ENCODE measurements around the gene HMGCS2. TPM values are rescaled to one million over a fixed set of nuclear protein-coding genes. Genes with fewer than 3 reads are reported as not detected.

The HMGCS2 gene
- polyA plus RNA-seq, 1 of the 3 experiments (the other 2 are of a cell fraction): not detected

GRCh38 chr1:119799599-119800177 lies 31.0 kb upstream of the HMGCS2 start:
- Histone ChIP-seq H2AFZ (ENCODE audit: low read depth) (no peak overlapping the region), H4K20me1 (ENCODE audit: insufficient read depth) (no peaks in the 10 kb centered on the region), H3K79me2 (ENCODE audit: insufficient read depth) (no peaks in the 10 kb centered on the region), H3K9ac (no peak overlapping the region), H3K4me1 (ENCODE audit: control insufficient read depth in 1 of 2, insufficient read depth in 2 of 2, low read depth in 1 of 2, low read length in 1 of 2) (no peaks in the 10 kb centered on the region; a peak in 1 of 4 replicates), H3K27ac (ENCODE audit: low read depth in 2 of 2, low read length in 1 of 2) (no peak overlapping the region), H3K9me2 (no peaks in the 10 kb centered on the region), H3K27me3 (ENCODE audit: insufficient read depth) (no peaks in the 10 kb centered on the region; the same call in 1 of the 2 replicates), H3K36me3 (replicated peaks in 1 of 2; ENCODE audit: control insufficient read depth in 1 of 2, insufficient read depth in 2 of 2, low read length in 1 of 2) (no peaks in the 10 kb centered on the region), H3F3A (replicated peaks; ENCODE audit: insufficient read depth) (no peaks in the 10 kb centered on the region), H3K4me3 (ENCODE audit: low read depth in 2 of 2, low read length in 1 of 2) (no peak overlapping the region), H3K9me3 (no peaks in the 10 kb centered on the region), H3K4me2 (no peak overlapping the region)
- CTCF ChIA-PET: interaction anchor here (2.6 kb wide), 1 partner anchor 9 kb away, joined by 10 read pairs; no protein-coding TSS in a partner anchor
- WGBS (ENCODE audit: low lambda C conversion rate): 87% methylated on average over 15 of the region's 15 CpGs
- POLR2A ChIA-PET: no interaction called here
- TF ChIP-seq TCF12 (IDR thresholded peaks at IDR 0.05): no peak
- TF ChIP-seq, protein P1, sequence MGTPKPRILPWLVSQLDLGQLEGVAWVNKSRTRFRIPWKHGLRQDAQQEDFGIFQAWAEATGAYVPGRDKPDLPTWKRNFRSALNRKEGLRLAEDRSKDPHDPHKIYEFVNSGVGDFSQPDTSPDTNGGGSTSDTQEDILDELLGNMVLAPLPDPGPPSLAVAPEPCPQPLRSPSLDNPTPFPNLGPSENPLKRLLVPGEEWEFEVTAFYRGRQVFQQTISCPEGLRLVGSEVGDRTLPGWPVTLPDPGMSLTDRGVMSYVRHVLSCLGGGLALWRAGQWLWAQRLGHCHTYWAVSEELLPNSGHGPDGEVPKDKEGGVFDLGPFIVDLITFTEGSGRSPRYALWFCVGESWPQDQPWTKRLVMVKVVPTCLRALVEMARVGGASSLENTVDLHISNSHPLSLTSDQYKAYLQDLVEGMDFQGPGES (IDR thresholded peaks at IDR 0.05; ENCODE audit: low read depth, low read length): no peak
- TF ChIP-seq, protein P2, sequence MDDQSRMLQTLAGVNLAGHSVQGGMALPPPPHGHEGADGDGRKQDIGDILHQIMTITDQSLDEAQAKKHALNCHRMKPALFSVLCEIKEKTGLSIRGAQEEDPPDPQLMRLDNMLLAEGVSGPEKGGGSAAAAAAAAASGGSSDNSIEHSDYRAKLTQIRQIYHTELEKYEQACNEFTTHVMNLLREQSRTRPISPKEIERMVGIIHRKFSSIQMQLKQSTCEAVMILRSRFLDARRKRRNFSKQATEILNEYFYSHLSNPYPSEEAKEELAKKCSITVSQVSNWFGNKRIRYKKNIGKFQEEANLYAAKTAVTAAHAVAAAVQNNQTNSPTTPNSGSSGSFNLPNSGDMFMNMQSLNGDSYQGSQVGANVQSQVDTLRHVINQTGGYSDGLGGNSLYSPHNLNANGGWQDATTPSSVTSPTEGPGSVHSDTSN (IDR thresholded peaks at IDR 0.05): no peak
- no peak for TF ChIP-seq RCOR1 (IDR thresholded peaks at IDR 0.05; ENCODE audit: low read length)
- TF ChIP-seq EZH2phosphoT487 (IDR thresholded peaks at IDR 0.05; ENCODE audit: borderline replicate concordance, low read depth): no peak
- no peak for TF ChIP-seq NRF1 (IDR thresholded peaks at IDR 0.05; ENCODE audit: low read depth, low read length)
- TF ChIP-seq CHD2 (IDR thresholded peaks at IDR 0.05; ENCODE audit: low read length, partially characterized antibody): no peak
- no peak for DNase-seq

GRCh38 chr1:119799003-119799402 lies 30.3 kb upstream of the HMGCS2 start:
- CTCF ChIA-PET: interaction anchor here (2.6 kb wide), 1 partner anchor 10 kb away, joined by 10 read pairs; no protein-coding TSS in a partner anchor
- H3K79me2 ChIP-seq (ENCODE audit: insufficient read depth): no peaks in the 10 kb centered on the region

More at GRCh38 chr1:119799003-119799402, 30.3 kb upstream of the HMGCS2 start:
- no peaks in the 10 kb centered on the region; the same call in 1 of the 2 replicates for H3K27me3 ChIP-seq (ENCODE audit: insufficient read depth)
- POLR2A ChIA-PET: no interaction called here
- no peak overlapping the region for H2AFZ ChIP-seq (ENCODE audit: low read depth)
- no peaks in the 10 kb centered on the region for H3K36me3 ChIP-seq (replicated peaks in 1 of 2; ENCODE audit: control insufficient read depth in 1 of 2, insufficient read depth in 2 of 2, low read length in 1 of 2)
- H3K4me2 ChIP-seq: no peak overlapping the region
- no peaks in the 10 kb centered on the region for H3F3A ChIP-seq (replicated peaks; ENCODE audit: insufficient read depth)
- no peaks in the 10 kb centered on the region for H3K9me3 ChIP-seq
- H4K20me1 ChIP-seq (ENCODE audit: insufficient read depth): no peaks in the 10 kb centered on the region
- no peak for DNase-seq
- no peak overlapping the region for H3K27ac ChIP-seq (ENCODE audit: low read depth in 2 of 2, low read length in 1 of 2)
- WGBS (ENCODE audit: low lambda C conversion rate): 81% methylated on average over 4 of the region's 4 CpGs
- H3K4me3 ChIP-seq (ENCODE audit: low read depth in 2 of 2, low read length in 1 of 2): no peak overlapping the region
- H3K9me2 ChIP-seq: no peaks in the 10 kb centered on the region
- TF ChIP-seq NRF1 (IDR thresholded peaks at IDR 0.05; ENCODE audit: low read depth, low read length): no peak
- TF ChIP-seq SIN3A (IDR thresholded peaks at IDR 0.05; ENCODE audit: borderline replicate concordance, low read depth, low read length): no peak
- TF ChIP-seq, protein P2 (IDR thresholded peaks at IDR 0.05): no peak
- no peak for TF ChIP-seq FOSL2 (IDR thresholded peaks at IDR 0.05; ENCODE audit: borderline replicate concordance, low read depth)
- TF ChIP-seq CTCF (IDR thresholded peaks at IDR 0.05): no peak
- no peak for TF ChIP-seq MAX (IDR thresholded peaks at IDR 0.05; ENCODE audit: low read depth)
- H3K9ac ChIP-seq: no peak overlapping the region
- H3K4me1 ChIP-seq (ENCODE audit: control insufficient read depth in 1 of 2, insufficient read depth in 2 of 2, low read depth in 1 of 2, low read length in 1 of 2): no peaks in the 10 kb centered on the region; a peak in 1 of 4 replicates

Data from SK-N-SH (cell line).